ENCODE results near the gene GTF3C4. TPM values are rescaled to one million over a fixed set of nuclear protein-coding genes. Genes with fewer than 3 reads are reported as not detected.

The GTF3C4 gene
- total and polyA plus RNA-seq, 10 of the 15 experiments (the other 5 are each of a cell fraction or from before 2014, with no cell fraction given): 3.2 to 18.9 (median 8.2) TPM

DNA sequence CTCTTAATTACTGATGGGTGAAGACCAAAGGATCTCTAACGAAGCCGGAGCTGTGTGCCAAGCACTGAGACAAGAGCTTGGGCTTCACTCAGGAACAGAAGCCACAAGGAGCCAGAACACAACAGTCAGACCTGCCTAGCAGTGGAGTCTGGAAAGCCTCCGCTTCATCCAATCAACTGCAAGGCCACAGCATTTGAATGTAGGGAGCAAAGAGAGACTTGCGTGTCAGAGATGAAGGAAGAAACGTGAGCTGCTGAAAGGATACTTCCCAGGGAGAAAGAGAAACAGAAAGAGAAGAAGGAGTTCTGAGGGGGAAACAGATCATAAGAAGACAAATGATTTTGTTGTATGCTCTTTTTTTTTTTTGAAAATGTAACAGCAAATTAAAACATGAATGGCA is 44.0 kb upstream of the GTF3C4 start:
- Histone ChIP-seq H3K36me3 (ENCODE audit: control insufficient read depth in 2 of 2, insufficient read depth in 2 of 2, low read length in 1 of 2) (peaks cover 14 to 22% of the 10 kb centered on the region in 2 experiments), H3K4me1 (ENCODE audit: control insufficient read depth, insufficient read depth, low read length) (no peaks in the 10 kb centered on the region), H4K20me1 (ENCODE audit: control insufficient read depth, insufficient read depth) (no peaks in the 10 kb centered on the region), H3K27me3 (replicated peaks in 1 of 2; ENCODE audit: control insufficient read depth in 2 of 2, insufficient read depth in 2 of 2, low read length in 1 of 2) (no peaks in the 10 kb centered on the region), H3K79me2 (ENCODE audit: control insufficient read depth, insufficient read depth, low read length) (no peaks in the 10 kb centered on the region), H3K9ac (ENCODE audit: control insufficient read depth, insufficient read depth, low read length) (no peak overlapping the region), H3K4me2 (ENCODE audit: control insufficient read depth, insufficient read depth) (no peak overlapping the region), H3K4me3 (no peak overlapping the region), H3K27ac (ENCODE audit: control insufficient read depth, insufficient read depth) (no peak overlapping the region), H2AFZ (ENCODE audit: control insufficient read depth, low read depth, low read length) (no peak overlapping the region), H3K9me3 (replicated peaks; ENCODE audit: control insufficient read depth, insufficient read depth, low read length) (no peaks in the 10 kb centered on the region)
- DNase-seq (ENCODE audit: low read depth, low spot score) (no peak), ATAC-seq (no peak), FAIRE-seq (no peak)
- in situ Hi-C loops (cut with MboI): no loop called here
- BruUV-seq (replicated peaks): no TSS peak
- ChIA-PET CTCF (no interaction called here), SMC1A (ENCODE audit: uncharacterized antibody, unreplicated experiment) (no interaction called here), POLR2A (no interaction called here), RAD21 (ENCODE audit: unreplicated experiment) (no interaction called here)
- 92% methylated on average over 5 of the region's 5 CpGs for whole genome bisulfite sequencing (ENCODE audit: insufficient coverage, insufficient replicate concordance, low lambda C conversion rate, missing lambda C conversion rate)
- TF ChIP-seq SMAD1 (IDR thresholded peaks at IDR 0.05; ENCODE audit: low read depth, partially characterized antibody): no peak
- TF ChIP-seq, protein P1, sequence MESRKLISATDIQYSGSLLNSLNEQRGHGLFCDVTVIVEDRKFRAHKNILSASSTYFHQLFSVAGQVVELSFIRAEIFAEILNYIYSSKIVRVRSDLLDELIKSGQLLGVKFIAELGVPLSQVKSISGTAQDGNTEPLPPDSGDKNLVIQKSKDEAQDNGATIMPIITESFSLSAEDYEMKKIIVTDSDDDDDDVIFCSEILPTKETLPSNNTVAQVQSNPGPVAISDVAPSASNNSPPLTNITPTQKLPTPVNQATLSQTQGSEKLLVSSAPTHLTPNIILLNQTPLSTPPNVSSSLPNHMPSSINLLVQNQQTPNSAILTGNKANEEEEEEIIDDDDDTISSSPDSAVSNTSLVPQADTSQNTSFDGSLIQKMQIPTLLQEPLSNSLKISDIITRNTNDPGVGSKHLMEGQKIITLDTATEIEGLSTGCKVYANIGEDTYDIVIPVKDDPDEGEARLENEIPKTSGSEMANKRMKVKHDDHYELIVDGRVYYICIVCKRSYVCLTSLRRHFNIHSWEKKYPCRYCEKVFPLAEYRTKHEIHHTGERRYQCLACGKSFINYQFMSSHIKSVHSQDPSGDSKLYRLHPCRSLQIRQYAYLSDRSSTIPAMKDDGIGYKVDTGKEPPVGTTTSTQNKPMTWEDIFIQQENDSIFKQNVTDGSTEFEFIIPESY (IDR thresholded peaks at IDR 0.05): no peak
- TF ChIP-seq, protein P2, sequence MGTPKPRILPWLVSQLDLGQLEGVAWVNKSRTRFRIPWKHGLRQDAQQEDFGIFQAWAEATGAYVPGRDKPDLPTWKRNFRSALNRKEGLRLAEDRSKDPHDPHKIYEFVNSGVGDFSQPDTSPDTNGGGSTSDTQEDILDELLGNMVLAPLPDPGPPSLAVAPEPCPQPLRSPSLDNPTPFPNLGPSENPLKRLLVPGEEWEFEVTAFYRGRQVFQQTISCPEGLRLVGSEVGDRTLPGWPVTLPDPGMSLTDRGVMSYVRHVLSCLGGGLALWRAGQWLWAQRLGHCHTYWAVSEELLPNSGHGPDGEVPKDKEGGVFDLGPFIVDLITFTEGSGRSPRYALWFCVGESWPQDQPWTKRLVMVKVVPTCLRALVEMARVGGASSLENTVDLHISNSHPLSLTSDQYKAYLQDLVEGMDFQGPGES (IDR thresholded peaks at IDR 0.05): no peak
- intact Hi-C loops (cut with micrococcal nuclease; ENCODE audit: unreplicated experiment): no loop called here

DNA sequence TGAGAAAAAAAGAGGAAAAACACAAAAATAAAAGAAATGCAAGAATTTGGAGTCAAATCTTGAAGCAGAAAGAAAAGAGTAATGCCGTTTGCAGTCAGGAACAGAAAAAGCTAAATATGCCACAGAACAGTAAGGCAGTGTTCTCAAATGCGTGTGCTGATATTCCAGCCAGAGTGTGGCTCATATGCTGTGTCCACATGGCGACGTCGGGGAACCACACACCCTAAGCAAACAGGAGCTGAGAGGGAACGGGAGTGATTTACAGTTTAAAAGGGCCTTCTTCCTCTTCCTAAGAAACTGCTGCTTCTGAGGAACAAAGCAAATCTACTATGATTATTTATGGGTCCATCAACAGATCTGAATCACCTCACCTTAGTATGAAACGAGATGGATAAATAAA is 43.2 kb upstream of the GTF3C4 start:
- SMC1A ChIA-PET (ENCODE audit: uncharacterized antibody, unreplicated experiment): no interaction called here
- 97% methylated on average over 7 of the region's 7 CpGs for WGBS (ENCODE audit: insufficient coverage, insufficient replicate concordance, low lambda C conversion rate, missing lambda C conversion rate)
- no peaks in the 10 kb centered on the region for H3K9me3 ChIP-seq (replicated peaks; ENCODE audit: control insufficient read depth, insufficient read depth, low read length)
- H3K36me3 ChIP-seq (ENCODE audit: control insufficient read depth in 2 of 2, insufficient read depth in 2 of 2, low read length in 1 of 2): peaks cover 14 to 24% of the 10 kb centered on the region in 2 experiments
- no peak overlapping the region for H3K4me2 ChIP-seq (ENCODE audit: control insufficient read depth, insufficient read depth)
- no peak overlapping the region for H2AFZ ChIP-seq (ENCODE audit: control insufficient read depth, low read depth, low read length)
- no peaks in the 10 kb centered on the region for H3K4me1 ChIP-seq (ENCODE audit: control insufficient read depth, insufficient read depth, low read length)
- RAD21 ChIA-PET (ENCODE audit: unreplicated experiment): no interaction called here
- CTCF ChIA-PET: no interaction called here
- no peak overlapping the region for H3K27ac ChIP-seq (ENCODE audit: control insufficient read depth, insufficient read depth)
- DNase-seq (ENCODE audit: low read depth, low spot score): no peak
- H4K20me1 ChIP-seq (ENCODE audit: control insufficient read depth, insufficient read depth): no peaks in the 10 kb centered on the region
- FAIRE-seq: no peak
- no peak overlapping the region for H3K9ac ChIP-seq (ENCODE audit: control insufficient read depth, insufficient read depth, low read length)
- POLR2A ChIA-PET: no interaction called here
- in situ Hi-C loops (cut with MboI) (no loop called here), intact Hi-C loops (cut with micrococcal nuclease; ENCODE audit: unreplicated experiment) (no loop called here)
- H3K79me2 ChIP-seq (ENCODE audit: control insufficient read depth, insufficient read depth, low read length): no peaks in the 10 kb centered on the region
- no peaks in the 10 kb centered on the region for H3K27me3 ChIP-seq (replicated peaks in 1 of 2; ENCODE audit: control insufficient read depth in 2 of 2, insufficient read depth in 2 of 2, low read length in 1 of 2)
- no peak overlapping the region for H3K4me3 ChIP-seq
- BruUV-seq (replicated peaks): no TSS peak
- no peak for ATAC-seq
- no peak for TF ChIP-seq EP300 (IDR thresholded peaks at IDR 0.05; ENCODE audit: borderline replicate concordance in 1 of 2, control insufficient read depth in 1 of 2, low read depth in 2 of 2, low read length in 2 of 2)
